ENCODE results near the gene RTBDN. TPM values are rescaled to one million over a fixed set of nuclear protein-coding genes. Genes with fewer than 3 reads are reported as not detected.
"Not testable (repeated sequence)": the region's sequence is repeated elsewhere in the genome, so short reads cannot be mapped to it uniquely, and the experiment has no call there.

The RTBDN gene
- polyA plus RNA-seq, 1 of the 3 experiments (the other 2 are of a cell fraction), result 0.72 TPM

DNA sequence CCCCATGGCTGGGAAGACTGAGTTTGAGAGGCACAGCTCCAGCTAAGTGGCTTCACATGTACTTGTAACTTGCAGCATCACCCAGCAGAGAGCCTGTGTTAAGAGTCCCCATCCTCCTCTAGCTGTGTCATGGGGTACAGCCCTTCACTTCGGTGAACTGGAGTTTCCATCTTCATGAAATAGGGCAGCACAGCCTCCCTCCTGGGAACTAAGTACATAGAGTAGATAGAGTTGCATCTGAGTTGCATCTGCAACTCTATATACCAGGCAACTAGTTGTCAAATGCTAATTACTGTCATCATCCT lies 34.0 kb downstream of the RTBDN start:
- 57% methylated on average over 1 of the region's 1 CpG for WGBS (ENCODE audit: low lambda C conversion rate)
- Histone ChIP-seq H3K79me2 (ENCODE audit: insufficient read depth) (peaks cover 10% of the 10 kb centered on the region), H3K27me3 (ENCODE audit: insufficient read depth) (no peaks in the 10 kb centered on the region), H3K4me1 (ENCODE audit: control insufficient read depth in 1 of 2, insufficient read depth in 2 of 2, low read depth in 1 of 2, low read length in 1 of 2) (peaks cover 9 to 23% of the 10 kb centered on the region in 2 experiments; a peak in 1 of 4 replicates), H4K20me1 (ENCODE audit: insufficient read depth) (no peaks in the 10 kb centered on the region), H3K9me2 (no peaks in the 10 kb centered on the region), H3K9me3 (no peaks in the 10 kb centered on the region), H3K4me3 (ENCODE audit: low read depth in 2 of 2, low read length in 1 of 2) (peak overlapping the region; percentile 74 to 95; a peak in 3 of 4 replicates), H3F3A (replicated peaks; ENCODE audit: insufficient read depth) (peaks cover 17% of the 10 kb centered on the region), H3K27ac (ENCODE audit: low read depth in 2 of 2, low read length in 1 of 2) (no peak overlapping the region), H3K4me2 (peak overlapping the region; percentile 100), H3K36me3 (replicated peaks in 1 of 2; ENCODE audit: control insufficient read depth in 1 of 2, insufficient read depth in 2 of 2, low read length in 1 of 2) (peaks cover 4 to 8% of the 10 kb centered on the region in 2 experiments), H2AFZ (ENCODE audit: low read depth) (no peak overlapping the region), H3K9ac (no peak overlapping the region)
- no peak for DNase-seq
- ChIA-PET CTCF (interaction anchor here (0.6 to 17.1 kb wide), 8 partner anchors 13 to 81 kb away, joined by 3 to 447 read pairs (median 4); partner anchors contain the start of genes DNASE2 and HOOK2), POLR2A (interaction anchor here (1.4 to 2.6 kb wide), 2 partner anchors 8 to 22 kb away, joined by 5 to 20 read pairs; partner anchors contain the start of gene JUNB)
- no peak for TF ChIP-seq ELF1 (IDR thresholded peaks at IDR 0.05)
- TF ChIP-seq GATA2 (CRISPR knock-in tag; IDR thresholded peaks at IDR 0.05), result no peak

DNA sequence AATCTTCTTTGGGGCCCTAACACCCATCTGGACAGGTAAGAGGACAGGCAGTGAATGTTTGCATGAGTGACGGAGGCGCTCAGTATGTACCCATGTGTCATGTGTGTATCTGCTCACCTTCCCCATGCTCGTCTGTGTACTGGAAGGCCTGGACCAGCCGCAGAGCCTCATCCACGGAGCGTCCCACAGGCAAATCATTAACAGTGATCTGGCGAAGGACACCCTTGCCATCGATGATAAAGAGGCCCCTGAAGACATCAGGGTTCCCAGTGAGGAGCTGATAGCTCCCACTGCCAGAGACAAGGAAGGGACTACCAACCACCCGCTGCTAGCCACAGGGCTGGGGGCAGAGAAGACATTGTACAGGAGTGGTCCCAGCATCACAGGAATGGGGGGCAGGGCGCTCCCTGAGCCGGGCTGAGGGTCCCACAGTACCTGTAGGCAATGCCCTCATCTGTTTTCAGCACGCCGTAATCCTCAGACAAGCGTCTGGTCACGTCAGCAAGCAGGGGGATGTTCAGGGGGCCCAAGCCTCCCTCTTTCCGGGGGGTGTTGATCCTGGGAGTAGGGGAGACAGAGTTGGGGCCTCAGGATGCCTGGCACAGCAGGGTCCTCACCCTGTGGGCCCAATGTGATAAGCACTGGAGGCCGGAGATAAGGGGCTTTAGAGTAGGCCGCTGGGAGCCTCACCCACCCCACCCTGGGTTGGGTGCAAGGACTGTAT lies 34.5 kb downstream of the RTBDN start:
- POLR2A ChIA-PET, result interaction anchor here (1.4 to 2.6 kb wide), 2 partner anchors 8 to 22 kb away, joined by 5 to 20 read pairs; partner anchors contain the start of gene JUNB
- Histone ChIP-seq H3K9me2 (no peaks in the 10 kb centered on the region), H3K27me3 (ENCODE audit: insufficient read depth) (no peaks in the 10 kb centered on the region), H3K36me3 (replicated peaks in 1 of 2; ENCODE audit: control insufficient read depth in 1 of 2, insufficient read depth in 2 of 2, low read length in 1 of 2) (peaks cover 4 to 8% of the 10 kb centered on the region in 2 experiments), H3K79me2 (ENCODE audit: insufficient read depth) (peaks cover 10% of the 10 kb centered on the region), H3K4me2 (no peak overlapping the region), H3K9ac (no peak overlapping the region), H3K9me3 (no peaks in the 10 kb centered on the region), H3K4me3 (ENCODE audit: low read depth in 2 of 2, low read length in 1 of 2) (no peak overlapping the region), H3K4me1 (ENCODE audit: control insufficient read depth in 1 of 2, insufficient read depth in 2 of 2, low read depth in 1 of 2, low read length in 1 of 2) (peaks cover 9 to 23% of the 10 kb centered on the region in 2 experiments; a peak in 1 of 4 replicates), H2AFZ (ENCODE audit: low read depth) (no peak overlapping the region), H3K27ac (ENCODE audit: low read depth in 2 of 2, low read length in 1 of 2) (no peak overlapping the region), H4K20me1 (ENCODE audit: insufficient read depth) (no peaks in the 10 kb centered on the region), H3F3A (replicated peaks; ENCODE audit: insufficient read depth) (peaks cover 17% of the 10 kb centered on the region)
- TF ChIP-seq RXRA (IDR thresholded peaks at IDR 0.05; ENCODE audit: borderline replicate concordance, low read depth), result no peak
- no peak for TF ChIP-seq SIN3A (IDR thresholded peaks at IDR 0.05; ENCODE audit: borderline replicate concordance, low read depth, low read length)
- TF ChIP-seq CHD2 (IDR thresholded peaks at IDR 0.05; ENCODE audit: low read length, partially characterized antibody), result no peak
- no peak for TF ChIP-seq TEAD4 (IDR thresholded peaks at IDR 0.05; ENCODE audit: borderline replicate concordance, insufficient read depth)
- no peak for TF ChIP-seq NFIC (IDR thresholded peaks at IDR 0.05; ENCODE audit: borderline replicate concordance)
- TF ChIP-seq RFX5 (IDR thresholded peaks at IDR 0.05; ENCODE audit: low read length), result no peak
- CTCF ChIA-PET, result interaction anchor here (0.6 to 17.1 kb wide), 7 partner anchors 22 to 82 kb away, joined by 3 to 447 read pairs (median 4); partner anchors contain the start of genes DNASE2 and HOOK2
- no peak for DNase-seq
- WGBS (ENCODE audit: low lambda C conversion rate), result 99% methylated on average over 9 of the region's 18 CpGs

DNA sequence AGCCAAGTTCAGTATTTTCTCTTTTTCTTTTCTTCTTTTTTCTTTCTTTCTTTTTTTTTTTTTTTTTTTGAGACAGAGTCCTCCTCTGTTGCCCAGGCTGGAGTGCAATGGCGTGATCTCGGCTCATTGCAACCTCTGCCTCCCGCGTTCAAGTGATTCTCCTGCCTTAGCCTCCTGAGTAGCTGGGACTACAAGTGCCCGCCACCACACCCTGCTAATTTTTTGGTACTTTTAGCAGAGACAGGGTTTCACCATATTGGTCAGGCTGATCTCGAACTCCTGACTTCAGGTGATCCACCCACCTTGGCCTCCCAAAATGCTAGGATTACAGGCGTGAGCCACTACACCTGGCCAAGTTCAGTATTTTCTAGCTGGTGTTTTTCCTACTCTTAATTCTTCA lies 36.8 kb downstream of the RTBDN start:
- H4K20me1 ChIP-seq (ENCODE audit: insufficient read depth); H3K27me3 ChIP-seq (ENCODE audit: insufficient read depth); H3K36me3 ChIP-seq (replicated peaks in 1 of 2; ENCODE audit: control insufficient read depth in 1 of 2, insufficient read depth in 2 of 2, low read length in 1 of 2); H3K4me2 ChIP-seq; DNase-seq; H3K9ac ChIP-seq; H2AFZ ChIP-seq (ENCODE audit: low read depth); H3K9me3 ChIP-seq; H3K27ac ChIP-seq (ENCODE audit: low read depth in 2 of 2, low read length in 1 of 2); H3K9me2 ChIP-seq; H3K4me3 ChIP-seq (ENCODE audit: low read depth in 2 of 2, low read length in 1 of 2); POLR2A ChIA-PET: not testable (repeated sequence)
- Histone ChIP-seq H3K4me1 (ENCODE audit: control insufficient read depth in 1 of 2, insufficient read depth in 2 of 2, low read depth in 1 of 2, low read length in 1 of 2) (peaks cover 9 to 29% of the 10 kb centered on the region in 2 experiments; a peak in 1 of 4 replicates), H3K79me2 (ENCODE audit: insufficient read depth) (peaks cover 17% of the 10 kb centered on the region), H3F3A (replicated peaks; ENCODE audit: insufficient read depth) (peaks cover 33% of the 10 kb centered on the region)
- CTCF ChIA-PET, result interaction anchor here (2.2 to 17.1 kb wide), 4 partner anchors 20 to 49 kb away, joined by 4 to 447 read pairs (median 181); partner anchors contain the start of gene HOOK2
- WGBS (ENCODE audit: low lambda C conversion rate), result 95% methylated on average over 7 of the region's 7 CpGs

Data from SK-N-SH (cell line).